CD4-positive, CD25-positive, alpha-beta regulatory T cell (primary cell): ENCODE measurements around the gene CAMTA1. TPM values are rescaled to one million over a fixed set of nuclear protein-coding genes. Genes with fewer than 3 reads are reported as not detected.

ENCODE experiments used
- ATAC-seq, 2 donors: fragments of 150-1000 bp; cut with Tn5 transposase; one replicate each; pipeline ENCODE4 v1.10.0; 2021; ENCODE audit warnings: low read depth in 2 of 2, moderate number of reproducible peaks in 2 of 2, moderate library complexity in 1 of 2
- DNase-seq, 3 donors: peaks; one replicate each; pipeline versions ENCODE4 v3.0.0 to v3.0.0-alpha.2; 2012 to 2022; ENCODE audit warnings: mixed read lengths in 1 of 3
- H3K27ac ChIP-seq: one replicate; pipeline ENCODE4 v1.7.0; 2013; ENCODE audit warnings: mild to moderate bottlenecking, low read length; ENCODE audit not compliant: insufficient read depth, poor library complexity, severe bottlenecking
- H3K27me3 ChIP-seq: one replicate; pipeline ENCODE4 v1.7.0; 2013; ENCODE audit warnings: low read length; ENCODE audit not compliant: control insufficient read depth, insufficient read depth
- H3K36me3 ChIP-seq: one replicate; pipeline ENCODE4 v1.7.0; 2013; ENCODE audit warnings: mild to moderate bottlenecking, low read length, moderate library complexity; ENCODE audit not compliant: control insufficient read depth, insufficient read depth
- H3K4me1 ChIP-seq: 2 replicates; pipeline ENCODE4 v1.7.0; 2013; ENCODE audit warnings: mild to moderate bottlenecking, low read length; ENCODE audit not compliant: insufficient read depth, control insufficient read depth, poor library complexity, severe bottlenecking
- H3K4me3 ChIP-seq: one replicate; pipeline ENCODE4 v1.7.0; 2013; ENCODE audit warnings: low read depth, mild to moderate bottlenecking, low read length, moderate library complexity
- H3K9me3 ChIP-seq, 2 experiments: 1 replicate in 1 of 2; 2 replicates in 1 of 2; pipeline ENCODE4 v1.7.0; 2013; ENCODE audit warnings: low read length in 2 of 2, mild to moderate bottlenecking in 1 of 2, moderate library complexity in 1 of 2; ENCODE audit not compliant: control insufficient read depth in 2 of 2
- H3K27ac Mint-ChIP-seq, 3 donors: one replicate each; pipeline ENCODE4 v1.8.0; 2020 to 2022; ENCODE audit warnings: mild to moderate bottlenecking in 3 of 3, mixed read lengths in 3 of 3, moderate library complexity in 2 of 3
- H3K27me3 Mint-ChIP-seq: one replicate; pipeline ENCODE4 v1.8.0; 2022; ENCODE audit warnings: mild to moderate bottlenecking, mixed read lengths
- H3K36me3 Mint-ChIP-seq: one replicate; pipeline ENCODE4 v1.8.0; 2020; ENCODE audit warnings: mixed read lengths
- H3K4me1 Mint-ChIP-seq, 4 donors: one replicate each; pipeline ENCODE4 v1.8.0; 2020 to 2022; ENCODE audit warnings: mixed read lengths in 4 of 4, mild to moderate bottlenecking in 1 of 4
- H3K4me3 Mint-ChIP-seq, 4 donors: one replicate each; pipeline ENCODE4 v1.8.0; 2020 to 2022; ENCODE audit warnings: mild to moderate bottlenecking in 4 of 4, mixed read lengths in 4 of 4, moderate library complexity in 3 of 4
- H3K9me3 Mint-ChIP-seq, 7 donors: one replicate each; pipeline ENCODE4 v1.8.0; 2020 to 2022; ENCODE audit warnings: mixed read lengths in 7 of 7, mild to moderate bottlenecking in 3 of 7, moderate library complexity in 2 of 7
- polyA plus RNA-seq, 4 donors: library from polyadenylated mRNA; unstranded; fragments of 300-500 nt; fragmentation: Illumina TruSeq; gene quantifications; one replicate each; pipeline ENCODE4 v1.2.3, GENCODE V29; 2021
- total RNA-seq: library from RNA; stranded (reverse); gene quantifications from one replicate; pipeline ENCODE4 v1.2.3, GENCODE V29; 2022

CAMTA1 gene
- total and polyA plus RNA-seq, 5 donors from 2014 or later = 48.8 to 112 (median 80.0) TPM

DNA sequence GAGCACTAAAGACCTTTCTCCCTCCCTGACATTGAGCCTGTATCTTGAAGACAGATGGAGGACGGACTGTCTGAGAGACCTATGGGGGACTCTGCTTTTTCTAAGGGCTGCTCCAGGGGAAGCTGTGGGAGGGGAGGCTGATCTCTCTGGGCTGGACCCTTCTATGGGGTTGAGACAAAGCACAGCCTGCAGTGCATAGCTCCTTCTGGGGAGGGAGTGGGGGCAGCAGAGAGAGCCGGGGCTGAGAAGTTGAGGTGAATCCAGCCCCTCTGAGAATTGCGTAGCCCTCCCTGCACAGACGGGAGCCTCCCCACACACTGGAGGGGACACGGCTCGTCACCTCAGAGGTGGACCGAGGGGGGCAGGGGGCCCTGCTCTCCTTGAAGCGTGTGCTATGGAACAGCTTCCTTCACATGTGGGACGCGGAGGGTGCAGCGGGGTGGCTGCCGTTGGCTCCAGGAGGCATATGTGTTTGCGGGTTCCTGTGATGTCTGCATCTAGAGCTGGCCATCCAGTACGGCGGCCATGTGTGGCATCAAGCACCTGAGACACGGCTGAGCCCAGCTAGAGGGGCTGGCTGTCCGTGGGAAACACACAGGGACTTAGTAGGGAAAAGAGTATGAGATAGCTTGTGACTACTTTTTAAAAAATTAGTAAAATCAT lies 299.1 kb downstream of the CAMTA1 start:
- Histone ChIP-seq H3K27me3 (no peaks in the 10 kb centered on the region), H3K27ac (no peak overlapping the region), H3K4me3 (no peak overlapping the region), H3K4me1 (no peaks in the 10 kb centered on the region), H3K36me3 (no peaks in the 10 kb centered on the region), H3K9me3 (peaks cover 0 to 7% of the 10 kb centered on the region in 2 experiments)
- Mint-ChIP-seq H3K36me3 (no peaks in the 10 kb centered on the region), H3K9me3 (peaks cover 0 to 12% (median 0%) of the 10 kb centered on the region in 7 donors), H3K4me3 (no peak overlapping the region), H3K4me1 (no peaks in the 10 kb centered on the region), H3K27me3 (no peaks in the 10 kb centered on the region), H3K27ac (no peak overlapping the region)
- DNase-seq (no peak), ATAC-seq (no peak)

DNA sequence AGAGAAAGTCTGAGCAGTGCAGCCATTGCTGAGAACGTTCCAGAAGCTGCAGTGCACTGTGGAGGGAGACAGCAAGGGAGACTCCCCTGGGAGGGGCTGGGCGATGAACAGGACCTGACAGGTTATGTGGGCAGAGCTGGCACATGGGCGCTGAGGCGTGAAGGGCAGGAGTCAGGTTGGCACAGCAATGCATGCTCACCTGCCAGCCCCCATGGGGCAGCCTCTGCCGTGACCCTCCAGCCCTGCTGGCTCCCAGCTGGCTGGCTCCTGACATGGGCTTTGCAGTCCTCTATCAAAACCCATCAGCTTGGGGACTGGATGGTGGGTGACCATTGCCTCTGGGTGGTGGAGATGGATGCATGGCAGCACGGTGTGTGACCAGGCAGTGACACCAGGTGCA lies 300.3 kb downstream of the CAMTA1 start:
- Histone ChIP-seq H3K27ac (no peak overlapping the region), H3K9me3 (no peaks in the 10 kb centered on the region), H3K4me1 (no peaks in the 10 kb centered on the region), H3K27me3 (no peaks in the 10 kb centered on the region), H3K36me3 (no peaks in the 10 kb centered on the region), H3K4me3 (no peak overlapping the region)
- Mint-ChIP-seq H3K36me3 (no peaks in the 10 kb centered on the region), H3K4me1 (no peaks in the 10 kb centered on the region), H3K9me3 (peaks cover 0 to 7% (median 0%) of the 10 kb centered on the region in 7 donors), H3K4me3 (no peak overlapping the region), H3K27me3 (no peaks in the 10 kb centered on the region), H3K27ac (no peak overlapping the region)
- ATAC-seq = no peak
- DNase-seq = no peak

DNA sequence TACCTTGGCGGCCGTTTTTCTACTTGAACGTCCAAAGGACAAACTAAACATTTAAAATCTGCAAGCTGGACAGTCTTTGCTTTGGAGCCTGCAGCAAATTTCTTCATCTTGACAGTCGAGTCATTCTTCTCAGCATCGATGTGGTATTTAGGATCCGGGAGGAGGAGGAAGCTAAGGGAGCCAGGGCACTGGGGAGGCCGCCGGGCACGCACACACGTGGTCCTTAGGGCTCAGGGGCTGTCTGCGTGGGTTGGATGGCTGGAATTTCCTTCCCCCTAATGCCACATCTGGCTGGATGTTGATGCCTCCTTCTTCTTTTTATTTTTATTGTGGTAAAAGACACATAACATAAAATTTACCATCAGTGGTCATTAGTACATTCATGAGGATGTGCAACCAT lies 300.9 kb downstream of the CAMTA1 start:
- no peaks in the 10 kb centered on the region for H3K4me1 ChIP-seq
- Mint-ChIP-seq H3K4me1 (no peaks in the 10 kb centered on the region), H3K4me3 (no peak overlapping the region), H3K9me3 (peaks cover 0 to 4% (median 0%) of the 10 kb centered on the region in 7 donors), H3K27me3 (no peaks in the 10 kb centered on the region), H3K36me3 (no peaks in the 10 kb centered on the region), H3K27ac (no peak overlapping the region)
- no peaks in the 10 kb centered on the region for H3K9me3 ChIP-seq
- DNase-seq (no peak), ATAC-seq (no peak)
- H3K27me3 ChIP-seq = no peaks in the 10 kb centered on the region
- no peaks in the 10 kb centered on the region for H3K36me3 ChIP-seq
- H3K27ac ChIP-seq = no peak overlapping the region
- H3K4me3 ChIP-seq = no peak overlapping the region

DNA sequence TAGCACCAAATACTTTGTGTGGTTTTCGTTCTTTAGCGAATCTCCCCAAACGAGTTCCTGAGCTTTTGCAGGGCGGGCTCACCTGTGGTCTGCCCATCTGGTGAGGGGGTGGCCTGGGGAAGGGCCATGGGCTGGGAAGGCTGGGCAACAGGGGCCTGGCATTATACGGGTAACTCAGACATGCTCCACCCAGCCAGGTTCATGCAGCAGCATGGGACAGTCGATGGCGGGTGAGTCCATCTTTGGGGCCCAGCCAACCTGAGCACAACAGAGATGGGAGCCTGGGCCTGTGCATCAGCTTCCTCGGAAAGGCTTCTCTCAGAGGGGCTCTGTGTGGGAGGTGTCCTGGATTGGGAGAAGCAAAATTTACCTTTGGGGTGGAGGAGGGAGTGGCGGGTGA lies 302.6 kb downstream of the CAMTA1 start:
- H3K36me3 Mint-ChIP-seq = no peaks in the 10 kb centered on the region
- H3K9me3 ChIP-seq = no peaks in the 10 kb centered on the region
- peaks cover 0 to 2% (median 0%) of the 10 kb centered on the region in 7 donors for H3K9me3 Mint-ChIP-seq
- H3K27ac Mint-ChIP-seq = no peak overlapping the region
- no peak overlapping the region for H3K4me3 ChIP-seq
- DNase-seq (no peak), ATAC-seq (no peak)
- no peak overlapping the region for H3K27ac ChIP-seq
- no peaks in the 10 kb centered on the region for H3K27me3 Mint-ChIP-seq
- no peak overlapping the region for H3K4me3 Mint-ChIP-seq
- H3K27me3 ChIP-seq = no peaks in the 10 kb centered on the region
- H3K4me1 ChIP-seq = no peaks in the 10 kb centered on the region
- H3K4me1 Mint-ChIP-seq = no peaks in the 10 kb centered on the region
- no peaks in the 10 kb centered on the region for H3K36me3 ChIP-seq

DNA sequence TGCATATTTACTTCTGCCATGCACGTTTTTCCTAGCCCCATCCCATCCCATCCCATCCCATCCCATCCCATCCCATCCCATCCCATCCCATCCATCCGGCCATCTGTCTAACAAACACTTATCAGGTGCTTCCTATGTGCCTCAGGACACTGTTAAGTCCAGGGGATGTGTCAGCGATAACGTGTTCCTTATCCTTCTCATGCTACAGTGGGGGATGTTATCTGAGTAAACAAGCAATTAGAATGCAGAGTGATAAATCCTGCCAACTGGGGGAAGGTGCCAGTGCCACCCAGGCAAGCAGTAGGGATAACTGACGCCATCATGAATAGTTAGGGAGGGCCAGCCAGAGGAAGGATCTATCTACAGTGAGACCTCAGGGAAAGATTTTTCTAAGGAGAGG lies 304.2 kb downstream of the CAMTA1 start:
- H3K27me3 Mint-ChIP-seq = no peaks in the 10 kb centered on the region
- no peaks in the 10 kb centered on the region for H3K4me1 Mint-ChIP-seq
- no peaks in the 10 kb centered on the region for H3K4me1 ChIP-seq
- no peak overlapping the region for H3K4me3 Mint-ChIP-seq
- H3K36me3 ChIP-seq = no peaks in the 10 kb centered on the region
- no peak overlapping the region for H3K27ac ChIP-seq
- ATAC-seq (no peak), DNase-seq (no peak)
- H3K9me3 Mint-ChIP-seq = peaks cover 0 to 2% (median 0%) of the 10 kb centered on the region in 7 donors
- no peaks in the 10 kb centered on the region for H3K27me3 ChIP-seq
- H3K9me3 ChIP-seq = no peaks in the 10 kb centered on the region
- no peak overlapping the region for H3K27ac Mint-ChIP-seq
- no peak overlapping the region for H3K4me3 ChIP-seq
- H3K36me3 Mint-ChIP-seq = no peaks in the 10 kb centered on the region

DNA sequence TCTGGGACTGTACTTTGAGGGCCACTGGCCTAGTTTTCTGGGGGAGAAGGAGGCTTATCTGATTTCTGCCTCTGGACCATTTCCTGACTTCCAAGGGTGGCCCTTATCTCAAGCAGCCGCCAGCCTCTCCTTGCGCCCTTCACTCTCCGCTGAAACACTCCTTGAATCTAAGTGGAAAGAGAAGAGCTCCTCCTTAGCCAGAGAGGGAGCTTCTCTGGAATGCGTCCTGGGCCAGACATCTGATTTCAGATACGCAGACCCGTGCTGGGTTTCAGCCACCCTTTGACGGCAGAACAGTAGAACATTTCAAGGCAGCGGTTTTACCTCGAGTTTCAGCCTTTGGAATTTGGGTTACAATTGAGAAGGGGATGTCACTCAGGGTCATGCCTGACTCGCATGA lies 308.0 kb downstream of the CAMTA1 start:
- Histone ChIP-seq H3K4me1 (no peaks in the 10 kb centered on the region), H3K9me3 (no peaks in the 10 kb centered on the region), H3K27ac (no peak overlapping the region), H3K36me3 (no peaks in the 10 kb centered on the region), H3K27me3 (no peaks in the 10 kb centered on the region), H3K4me3 (no peak overlapping the region)
- Mint-ChIP-seq H3K27ac (no peak overlapping the region), H3K4me1 (no peaks in the 10 kb centered on the region), H3K36me3 (no peaks in the 10 kb centered on the region), H3K9me3 (peaks cover 0 to 2% (median 0%) of the 10 kb centered on the region in 7 donors), H3K4me3 (no peak overlapping the region), H3K27me3 (no peaks in the 10 kb centered on the region)
- no peak for ATAC-seq
- DNase-seq = no peak

DNA sequence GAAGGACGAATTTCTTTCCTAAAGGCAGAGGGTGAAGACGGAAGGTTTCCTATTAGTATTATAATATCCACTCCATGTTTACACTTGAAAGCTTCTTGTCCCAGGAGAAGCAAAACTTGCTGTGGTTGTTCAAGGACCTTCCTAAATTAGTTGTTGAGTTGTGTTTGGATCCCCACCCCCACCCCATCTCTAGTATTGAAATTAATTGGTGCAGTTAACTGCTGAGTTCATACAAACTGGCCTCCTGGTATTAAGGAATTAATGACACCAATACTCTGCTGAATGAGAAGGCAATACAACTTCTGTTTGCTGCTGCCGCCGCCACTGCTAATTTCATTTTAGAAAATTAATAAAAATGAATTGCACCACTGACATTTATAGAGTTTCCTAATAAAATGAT lies 308.8 kb downstream of the CAMTA1 start:
- DNase-seq = no peak
- no peak overlapping the region for H3K27ac ChIP-seq
- no peaks in the 10 kb centered on the region for H3K4me1 Mint-ChIP-seq
- no peak overlapping the region for H3K27ac Mint-ChIP-seq
- H3K9me3 ChIP-seq = no peaks in the 10 kb centered on the region
- no peak overlapping the region for H3K4me3 Mint-ChIP-seq
- peaks cover 0 to 2% (median 0%) of the 10 kb centered on the region in 7 donors for H3K9me3 Mint-ChIP-seq
- no peaks in the 10 kb centered on the region for H3K27me3 ChIP-seq
- H3K36me3 Mint-ChIP-seq = no peaks in the 10 kb centered on the region
- H3K36me3 ChIP-seq = no peaks in the 10 kb centered on the region
- H3K4me3 ChIP-seq = no peak overlapping the region
- no peaks in the 10 kb centered on the region for H3K27me3 Mint-ChIP-seq
- no peak for ATAC-seq
- H3K4me1 ChIP-seq = no peaks in the 10 kb centered on the region

DNA sequence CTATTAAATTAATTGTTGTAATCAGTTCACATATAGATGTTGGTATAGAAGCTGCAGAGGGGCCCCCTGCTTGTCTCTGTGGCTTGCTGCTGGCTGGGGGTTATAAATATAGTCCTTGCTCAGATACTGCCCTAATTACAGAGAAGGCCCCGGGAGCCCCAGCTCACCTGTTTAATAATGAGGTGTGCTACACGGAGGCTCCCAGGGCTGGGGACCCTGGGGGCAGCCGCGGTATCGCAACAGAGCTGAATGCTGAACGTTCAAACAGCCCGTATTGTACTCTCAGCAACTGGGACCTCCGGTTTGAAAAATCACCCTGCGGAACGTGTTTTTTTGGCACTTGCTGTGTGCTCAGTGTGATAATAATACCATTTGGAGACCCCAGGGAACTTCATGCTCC lies 309.3 kb downstream of the CAMTA1 start:
- no peak for DNase-seq
- Mint-ChIP-seq H3K27me3 (no peaks in the 10 kb centered on the region), H3K36me3 (no peaks in the 10 kb centered on the region), H3K4me3 (no peak overlapping the region), H3K9me3 (peaks cover 0 to 1% (median 0%) of the 10 kb centered on the region in 7 donors), H3K27ac (no peak overlapping the region), H3K4me1 (no peaks in the 10 kb centered on the region)
- no peaks in the 10 kb centered on the region for H3K4me1 ChIP-seq
- H3K36me3 ChIP-seq = no peaks in the 10 kb centered on the region
- H3K27me3 ChIP-seq = no peaks in the 10 kb centered on the region
- no peak for ATAC-seq
- H3K9me3 ChIP-seq = no peaks in the 10 kb centered on the region
- no peak overlapping the region for H3K27ac ChIP-seq
- H3K4me3 ChIP-seq = no peak overlapping the region
